IPS-18a (cell line): Measurements from ENCODE around the gene GLUD1.
A peak's percentile ranks its signal among the peaks of the same experiment; 100 is the strongest.
"Not testable (repeated sequence)": the region's sequence is repeated elsewhere in the genome, so short reads cannot be mapped to it uniquely, and the experiment has no call there.

Source experiments
- H3K27ac ChIP-seq: one replicate; pipeline ENCODE4 v1.5.1; 2013; ENCODE audit warnings: low read length
- H3K27me3 ChIP-seq: one replicate; pipeline ENCODE4 v1.6.1; 2013; ENCODE audit warnings: mild to moderate bottlenecking, low read length; ENCODE audit not compliant: control insufficient read depth, insufficient read depth
- H3K36me3 ChIP-seq: one replicate; pipeline ENCODE4 v1.6.1; 2013; ENCODE audit warnings: low read depth, low read length; ENCODE audit not compliant: control insufficient read depth
- H3K4me1 ChIP-seq: one replicate; pipeline ENCODE4 v1.6.1; 2013; ENCODE audit warnings: low read depth, low read length; ENCODE audit not compliant: control insufficient read depth
- H3K4me3 ChIP-seq: one replicate; pipeline ENCODE4 v1.5.1; 2013; ENCODE audit warnings: low read length
- H3K9ac ChIP-seq: one replicate; pipeline ENCODE4 v1.6.1; 2013; ENCODE audit warnings: mild to moderate bottlenecking, low read length, moderate library complexity
- H3K9me3 ChIP-seq: one replicate; pipeline ENCODE4 v1.6.1; 2013; ENCODE audit warnings: low read depth, low read length; ENCODE audit not compliant: control insufficient read depth

Gene GLUD1

DNA sequence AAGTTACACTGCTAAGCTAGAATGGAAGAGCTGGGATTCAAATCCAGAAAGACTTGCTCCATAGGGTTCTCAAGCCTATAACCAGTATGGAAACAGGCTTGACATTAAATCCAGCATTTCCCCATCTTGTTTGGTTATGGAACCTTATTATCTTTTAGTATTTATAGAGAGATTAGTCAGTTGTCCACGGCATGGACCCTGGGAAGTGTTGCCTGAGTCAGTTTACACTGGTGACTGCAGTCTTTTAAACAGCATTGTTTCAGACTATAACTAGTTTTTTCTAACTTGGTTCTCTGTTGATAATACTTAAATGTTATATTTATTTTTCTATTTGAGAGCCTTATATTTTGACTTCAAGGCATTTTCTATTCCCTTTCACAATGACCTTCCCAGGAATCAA, 23.5 kb upstream of the GLUD1 start:
- H3K36me3 ChIP-seq, H3K9me3 ChIP-seq, H3K9ac ChIP-seq, H3K27ac ChIP-seq, H3K4me3 ChIP-seq, H3K27me3 ChIP-seq, H3K4me1 ChIP-seq: not testable (repeated sequence)

DNA sequence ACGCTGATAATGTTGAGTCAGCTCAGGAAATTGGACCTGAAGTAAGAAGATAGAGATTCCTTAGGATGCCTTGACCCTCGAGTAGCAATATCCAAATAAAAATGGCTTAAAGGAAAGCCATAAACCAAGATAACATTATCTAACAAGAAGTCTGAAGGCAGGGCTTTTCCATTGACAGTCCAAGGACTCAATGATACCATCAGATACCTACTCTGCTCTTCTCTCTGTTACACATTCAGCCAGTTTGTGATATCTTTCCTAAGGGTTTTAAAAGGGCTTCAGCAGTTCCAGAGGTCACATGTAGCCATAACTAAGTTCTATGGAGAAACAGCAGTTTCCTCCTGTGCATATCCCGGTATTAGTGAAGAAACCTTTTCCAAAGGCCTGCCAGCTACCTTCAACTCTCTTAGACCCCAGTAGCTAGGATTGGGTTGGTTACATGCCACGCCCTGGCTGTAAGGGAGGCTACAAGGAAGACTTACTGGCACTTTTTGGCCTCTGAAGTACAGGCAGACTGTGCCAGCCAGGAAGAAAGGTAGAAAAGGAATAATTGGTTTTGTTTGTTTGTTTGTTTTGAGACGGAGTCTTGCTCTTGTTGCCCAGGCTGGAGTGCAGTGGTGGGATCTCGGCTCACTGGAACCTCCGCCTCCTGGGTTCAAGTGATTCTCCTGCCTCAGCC, 10.9 kb upstream of the GLUD1 start:
- Histone ChIP-seq H3K36me3 (peaks cover 19% of the 10 kb centered on the region), H3K27ac (no peak overlapping the region), H3K27me3 (no peaks in the 10 kb centered on the region), H3K9ac (no peak overlapping the region), H3K4me1 (no peaks in the 10 kb centered on the region), H3K4me3 (no peak overlapping the region), H3K9me3 (no peaks in the 10 kb centered on the region)

- H3K27ac ChIP-seq, H3K4me3 ChIP-seq, H3K4me1 ChIP-seq, H3K9me3 ChIP-seq, H3K27me3 ChIP-seq, H3K9ac ChIP-seq: not testable (repeated sequence)
- peaks cover 23% of the 10 kb centered on the region for H3K36me3 ChIP-seq
Observed at GRCh38 chr10:87104727-87105126, 10.1 kb upstream of the GLUD1 start.

DNA sequence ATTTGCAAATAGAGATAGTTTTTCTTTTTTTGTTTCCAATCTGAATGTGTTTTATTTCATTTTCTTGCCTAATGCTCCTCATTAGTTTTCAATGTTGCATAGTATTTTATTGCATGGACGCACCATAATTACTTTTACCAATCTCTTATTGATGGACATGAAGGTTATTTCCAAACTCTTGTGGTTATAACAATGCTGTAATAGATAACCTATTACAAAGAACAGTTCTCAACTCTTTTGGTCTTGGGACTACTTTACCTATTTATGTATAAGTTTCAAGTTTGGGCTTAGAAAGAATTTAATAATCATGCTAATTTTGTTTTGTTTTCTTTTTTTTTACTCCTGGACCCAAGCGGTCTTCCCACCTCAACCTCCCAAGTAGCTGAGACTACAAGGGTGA, 7.4 kb upstream of the GLUD1 start:
- Histone ChIP-seq H3K27me3 (no peaks in the 10 kb centered on the region), H3K4me3 (no peak overlapping the region), H3K9me3 (no peaks in the 10 kb centered on the region), H3K9ac (no peak overlapping the region), H3K4me1 (no peaks in the 10 kb centered on the region), H3K36me3 (peaks cover 21% of the 10 kb centered on the region), H3K27ac (no peak overlapping the region)

GRCh38 chr10:87095236-87095945, 748 bp upstream of the GLUD1 start:
- no peaks in the 10 kb centered on the region for H3K9me3 ChIP-seq
- peaks cover 6% of the 10 kb centered on the region for H3K36me3 ChIP-seq
- H3K27me3 ChIP-seq: no peaks in the 10 kb centered on the region
- H3K4me3 ChIP-seq: peak overlapping the region; percentile 65
- peak overlapping the region; percentile 65 for H3K9ac ChIP-seq
- H3K27ac ChIP-seq: no peak overlapping the region
- H3K4me1 ChIP-seq: peaks cover 16% of the 10 kb centered on the region

GRCh38 chr10:87093632-87094372, 841 bp downstream of the GLUD1 start:
- H3K27ac ChIP-seq: no peak overlapping the region
- peaks cover 16% of the 10 kb centered on the region for H3K4me1 ChIP-seq
- peak overlapping the region; percentile 45 for H3K9ac ChIP-seq
- H3K4me3 ChIP-seq: peak overlapping the region; percentile 89
- H3K27me3 ChIP-seq: no peaks in the 10 kb centered on the region
- no peaks in the 10 kb centered on the region for H3K9me3 ChIP-seq
- peaks cover 3% of the 10 kb centered on the region for H3K36me3 ChIP-seq

- peaks cover 3% of the 10 kb centered on the region for H3K36me3 ChIP-seq
- no peaks in the 10 kb centered on the region for H3K27me3 ChIP-seq
- no peak overlapping the region for H3K27ac ChIP-seq
- peak overlapping the region; percentile 89 for H3K4me3 ChIP-seq
- H3K9me3 ChIP-seq: no peaks in the 10 kb centered on the region
- H3K4me1 ChIP-seq: peaks cover 16% of the 10 kb centered on the region
- peak overlapping the region; percentile 45 for H3K9ac ChIP-seq
Observed at GRCh38 chr10:87092861-87093631, 1.6 kb downstream of the GLUD1 start.

GRCh38 chr10:87092376-87092860, 2.2 kb downstream of the GLUD1 start:
- no peaks in the 10 kb centered on the region for H3K27me3 ChIP-seq
- peaks cover 3% of the 10 kb centered on the region for H3K36me3 ChIP-seq
- H3K9ac ChIP-seq: peak overlapping the region; percentile 45
- H3K9me3 ChIP-seq: no peaks in the 10 kb centered on the region
- peaks cover 16% of the 10 kb centered on the region for H3K4me1 ChIP-seq
- H3K4me3 ChIP-seq: peak overlapping the region; percentile 89
- H3K27ac ChIP-seq: no peak overlapping the region

GRCh38 chr10:87090779-87091178, 3.9 kb downstream of the GLUD1 start:
- H3K27me3 ChIP-seq: no peaks in the 10 kb centered on the region
- no peak overlapping the region for H3K9ac ChIP-seq
- no peak overlapping the region for H3K4me3 ChIP-seq
- no peak overlapping the region for H3K27ac ChIP-seq
- H3K36me3 ChIP-seq: peaks cover 3% of the 10 kb centered on the region
- H3K9me3 ChIP-seq: no peaks in the 10 kb centered on the region
- H3K4me1 ChIP-seq: peaks cover 16% of the 10 kb centered on the region

GRCh38 chr10:87089746-87090145, 4.9 kb downstream of the GLUD1 start:
- Histone ChIP-seq H3K9ac (no peak overlapping the region), H3K9me3 (no peaks in the 10 kb centered on the region), H3K4me3 (no peak overlapping the region), H3K4me1 (peaks cover 16% of the 10 kb centered on the region), H3K36me3 (peaks cover 3% of the 10 kb centered on the region), H3K27ac (no peak overlapping the region), H3K27me3 (no peaks in the 10 kb centered on the region)

GRCh38 chr10:87085537-87085936, 9.1 kb downstream of the GLUD1 start:
- H3K4me1 ChIP-seq: peaks cover 3% of the 10 kb centered on the region
- no peaks in the 10 kb centered on the region for H3K27me3 ChIP-seq
- no peak overlapping the region for H3K9ac ChIP-seq
- no peak overlapping the region for H3K27ac ChIP-seq
- no peak overlapping the region for H3K4me3 ChIP-seq
- H3K9me3 ChIP-seq: no peaks in the 10 kb centered on the region
- H3K36me3 ChIP-seq: peaks cover 3% of the 10 kb centered on the region
